ENCODE results near the gene SEMA3C.

DNA sequence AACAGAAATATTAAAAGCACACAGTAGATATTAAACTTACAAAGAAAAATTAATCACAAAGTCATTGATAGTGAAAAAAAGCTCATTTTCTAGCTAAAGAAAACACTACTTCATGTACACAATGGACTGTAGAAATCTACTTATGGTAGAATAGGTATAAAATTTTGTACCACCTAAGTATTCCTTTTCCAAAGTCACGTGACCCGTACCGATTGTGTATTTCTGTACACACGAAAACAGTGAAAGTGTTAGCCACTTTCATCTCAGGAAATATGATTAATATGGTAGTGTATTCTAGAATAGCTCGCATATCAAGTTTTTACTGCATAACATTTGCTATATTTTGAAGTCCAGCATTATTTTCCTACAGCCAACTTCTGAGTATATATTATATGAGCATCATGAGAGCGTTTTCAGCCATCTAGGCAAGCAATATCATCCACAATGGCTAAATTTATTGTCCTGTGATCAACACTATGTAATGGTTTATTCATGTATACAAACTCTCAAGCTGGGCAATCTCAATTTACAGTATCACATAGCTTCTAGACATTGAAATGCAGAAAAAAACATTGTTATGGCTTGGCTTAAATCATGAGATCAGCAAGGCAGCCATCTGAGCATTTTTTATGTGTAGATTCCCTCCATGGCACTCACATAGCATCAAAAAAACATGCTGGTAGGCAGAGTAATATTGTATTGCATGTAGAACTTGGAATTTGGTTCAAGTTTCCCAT, 165.7 kb downstream of the SEMA3C start:
- TF ChIP-seq CTCF (IDR thresholded peaks at IDR 0.05): no peak
- no peak for TF ChIP-seq POLR2AphosphoS5 (IDR thresholded peaks at IDR 0.05; ENCODE audit: low read depth, low read length)
- TF ChIP-seq TCF7L2 (IDR thresholded peaks at IDR 0.05; ENCODE audit: low read depth, low read length): no peak
- TF ChIP-seq SIN3A (IDR thresholded peaks at IDR 0.05; ENCODE audit: borderline replicate concordance, insufficient read depth, low read depth, low read length): no peak
- TF ChIP-seq REST (IDR thresholded peaks at IDR 0.05; ENCODE audit: insufficient read depth in 1 of 2, low read depth in 2 of 2, low read length in 1 of 2): no peak

All from Panc1 (cell line).